PC-9 (cell line): Measurements from ENCODE around the gene SLC35G6.

Experiments
- CTCF ChIP-seq: fragments of 200-600 bp; sonication (generic); conservative IDR thresholded peaks from 2 replicates; pipeline ENCODE4 v1.6.1; 2017; ENCODE audit warnings: mixed run types, antibody characterized with exemption, mild to moderate bottlenecking, moderate library complexity
- EZH2 ChIP-seq: fragments of 200-600 bp; sonication (generic); IDR thresholded peaks from 2 replicates; pipeline ENCODE4 v1.8.0; 2017; ENCODE audit warnings: antibody characterized with exemption, low read depth

- TF ChIP-seq CTCF (no peak), EZH2 (no peak)
Measured at GRCh38 chr17:7478276-7479212, 2.7 kb upstream of the SLC35G6 start.
